Effector memory CD8-positive, alpha-beta T cell (primary cell): ENCODE data around the gene IFFO2.

Experiments used
- ATAC-seq: fragments of 150-1000 bp; cut with Tn5 transposase; replicated peaks from 2 replicates; pipeline ENCODE4 v1.10.0; 2021; ENCODE audit warnings: mild to moderate bottlenecking, moderate library complexity
- DNase-seq, 3 experiments: peaks; one replicate each; pipeline ENCODE4 v3.0.0; 2021
- H3K27ac Mint-ChIP-seq, 2 donors: one replicate each; pipeline ENCODE4 v1.8.0; 2022; ENCODE audit warnings: mild to moderate bottlenecking in 2 of 2, mixed read lengths in 2 of 2, moderate library complexity in 2 of 2
- H3K27me3 Mint-ChIP-seq, 2 donors: one replicate each; pipeline ENCODE4 v1.8.0; 2022; ENCODE audit warnings: mixed read lengths in 2 of 2
- H3K36me3 Mint-ChIP-seq: one replicate; pipeline ENCODE4 v1.8.0; 2022; ENCODE audit warnings: mild to moderate bottlenecking, moderate library complexity, mixed read lengths; ENCODE audit not compliant: insufficient read depth
- H3K4me1 Mint-ChIP-seq, 2 donors: one replicate each; pipeline ENCODE4 v1.8.0; 2022; ENCODE audit warnings: low read depth in 2 of 2, mixed read lengths in 2 of 2
- H3K4me3 Mint-ChIP-seq, 2 donors: one replicate each; pipeline ENCODE4 v1.8.0; 2022; ENCODE audit warnings: mild to moderate bottlenecking in 2 of 2, mixed read lengths in 2 of 2, moderate library complexity in 2 of 2
- H3K9me3 Mint-ChIP-seq, 2 donors: one replicate each; pipeline ENCODE4 v1.8.0; 2022; ENCODE audit warnings: mixed read lengths in 2 of 2

IFFO2 gene

DNA sequence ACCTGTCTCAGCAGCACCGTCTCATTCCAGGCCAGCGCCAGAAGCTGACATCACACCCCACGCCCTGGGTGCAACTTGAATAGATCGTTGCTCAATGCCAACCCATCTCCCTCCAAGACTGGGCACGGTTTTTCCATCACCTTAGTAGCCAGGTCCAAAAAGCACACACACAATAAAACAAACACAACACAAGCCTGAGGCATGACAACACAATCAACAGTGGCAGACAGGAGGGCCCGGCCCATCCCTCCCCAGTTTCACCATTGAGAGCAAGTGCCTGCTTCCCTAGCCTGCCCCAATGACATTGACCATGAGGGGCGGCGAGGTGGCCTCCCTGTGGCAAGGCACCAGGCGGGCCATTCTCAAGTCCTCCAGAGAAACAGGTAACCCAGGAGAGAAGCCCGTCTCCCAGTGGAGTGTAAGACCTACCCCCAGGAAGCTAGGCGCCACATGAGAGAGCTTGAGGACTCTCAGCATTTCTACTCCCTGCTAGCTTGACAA lies 2.7 kb downstream of the IFFO2 start:
- peaks cover 67 to 73% of the 10 kb centered on the region in 2 donors for H3K4me1 Mint-ChIP-seq
- H3K36me3 Mint-ChIP-seq, result peaks cover 81% of the 10 kb centered on the region
- no peaks in the 10 kb centered on the region for H3K27me3 Mint-ChIP-seq
- no peaks in the 10 kb centered on the region for H3K9me3 Mint-ChIP-seq
- peak overlapping the region; percentile 100 for H3K27ac Mint-ChIP-seq
- H3K4me3 Mint-ChIP-seq, result peak overlapping the region; percentile 86 to 91
- no peak for ATAC-seq
- DNase-seq, result no peak

DNA sequence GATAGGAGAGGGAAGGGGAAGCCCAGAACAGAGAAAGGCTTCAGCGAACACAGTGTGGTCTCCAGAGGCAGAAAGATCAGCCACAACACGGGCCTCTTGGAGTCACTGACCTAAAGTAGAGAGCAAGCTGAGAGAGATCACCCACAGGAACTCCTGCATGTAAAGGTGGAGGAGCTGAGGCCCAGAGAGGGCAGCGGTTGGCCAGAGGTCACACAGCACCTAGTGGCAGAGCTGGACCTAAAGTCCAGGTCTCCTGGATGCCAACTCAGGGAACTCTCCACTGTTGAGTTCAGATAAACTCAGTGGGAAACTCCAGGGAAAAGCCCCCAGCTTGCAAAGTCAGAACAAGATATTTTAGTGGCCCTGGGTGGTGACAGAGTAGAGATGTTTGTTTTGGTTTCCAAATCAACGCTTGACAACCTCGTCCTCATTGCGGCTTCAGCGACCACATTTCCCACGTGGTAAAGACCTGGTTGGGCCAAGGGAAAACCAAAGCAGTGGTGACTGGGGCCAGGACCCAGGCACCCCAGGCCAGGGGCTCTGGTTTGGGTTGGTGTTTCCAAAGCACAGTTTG lies 4.6 kb downstream of the IFFO2 start:
- Mint-ChIP-seq H3K4me3 (peak overlapping the region; percentile 86 to 91), H3K4me1 (peaks cover 74 to 77% of the 10 kb centered on the region in 2 donors), H3K36me3 (peaks cover 94% of the 10 kb centered on the region), H3K9me3 (no peaks in the 10 kb centered on the region), H3K27ac (peak overlapping the region; percentile 100), H3K27me3 (no peaks in the 10 kb centered on the region)
- DNase-seq, result peak; percentile 82 to 83 (median 82)
- peak; percentile 53 for ATAC-seq

DNA sequence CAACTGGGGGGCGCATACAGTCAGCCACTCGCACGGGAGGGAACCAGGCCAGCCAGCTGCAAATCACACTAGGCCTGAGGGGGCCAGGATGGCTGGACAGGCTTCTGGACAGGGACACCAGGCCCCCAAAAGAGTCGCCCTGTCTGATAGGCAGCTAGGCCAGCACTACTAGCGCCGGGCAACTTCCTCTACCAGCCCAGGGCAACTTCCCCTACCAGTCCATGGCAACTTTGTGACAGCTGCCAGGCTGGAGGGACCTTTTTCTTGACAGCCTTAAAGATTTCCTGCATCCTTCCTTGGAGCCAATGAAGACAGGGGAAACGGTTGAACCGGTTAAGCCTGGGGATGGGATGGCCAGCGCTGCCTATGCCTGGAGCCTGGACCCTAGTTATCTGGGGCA lies 5.1 kb downstream of the IFFO2 start:
- peaks cover 93% of the 10 kb centered on the region for H3K36me3 Mint-ChIP-seq
- DNase-seq (peak in 1 of 3 experiments; percentile 33), ATAC-seq (peak; percentile 1)
- no peaks in the 10 kb centered on the region for H3K27me3 Mint-ChIP-seq
- H3K9me3 Mint-ChIP-seq, result no peaks in the 10 kb centered on the region
- peaks cover 79 to 81% of the 10 kb centered on the region in 2 donors for H3K4me1 Mint-ChIP-seq
- H3K27ac Mint-ChIP-seq, result peak overlapping the region; percentile 100
- H3K4me3 Mint-ChIP-seq, result peak overlapping the region; percentile 86 to 91

- no peak for ATAC-seq
Measured at GRCh38 chr1:18950401-18951026, 6.0 kb downstream of the IFFO2 start.

GRCh38 chr1:18949686-18950400 lies 6.6 kb downstream of the IFFO2 start:
- Mint-ChIP-seq H3K27ac (peak overlapping the region; percentile 100), H3K9me3 (no peaks in the 10 kb centered on the region), H3K4me1 (peaks cover 87 to 88% of the 10 kb centered on the region in 2 donors), H3K27me3 (no peaks in the 10 kb centered on the region), H3K36me3 (peaks cover 96% of the 10 kb centered on the region), H3K4me3 (peak overlapping the region; percentile 86 to 91)
- DNase-seq, result no peak
- no peak for ATAC-seq

More at GRCh38 chr1:18950401-18951026, 6.0 kb downstream of the IFFO2 start:
- DNase-seq, result no peak
- peak overlapping the region; percentile 100 for H3K27ac Mint-ChIP-seq
- H3K36me3 Mint-ChIP-seq, result peaks cover 97% of the 10 kb centered on the region
- H3K4me1 Mint-ChIP-seq, result peaks cover 85 to 86% of the 10 kb centered on the region in 2 donors
- no peaks in the 10 kb centered on the region for H3K9me3 Mint-ChIP-seq
- peak overlapping the region; percentile 86 to 91 for H3K4me3 Mint-ChIP-seq
- no peaks in the 10 kb centered on the region for H3K27me3 Mint-ChIP-seq

- ATAC-seq, result no peak
- Mint-ChIP-seq H3K27me3 (no peaks in the 10 kb centered on the region), H3K4me1 (peaks cover 86% of the 10 kb centered on the region in 2 donors), H3K9me3 (no peaks in the 10 kb centered on the region), H3K36me3 (peaks cover 94% of the 10 kb centered on the region), H3K4me3 (peak overlapping the region; percentile 86 to 91), H3K27ac (peak overlapping the region; percentile 100)
- no peak for DNase-seq
Measured at GRCh38 chr1:18948913-18949685, 7.4 kb downstream of the IFFO2 start.

DNA sequence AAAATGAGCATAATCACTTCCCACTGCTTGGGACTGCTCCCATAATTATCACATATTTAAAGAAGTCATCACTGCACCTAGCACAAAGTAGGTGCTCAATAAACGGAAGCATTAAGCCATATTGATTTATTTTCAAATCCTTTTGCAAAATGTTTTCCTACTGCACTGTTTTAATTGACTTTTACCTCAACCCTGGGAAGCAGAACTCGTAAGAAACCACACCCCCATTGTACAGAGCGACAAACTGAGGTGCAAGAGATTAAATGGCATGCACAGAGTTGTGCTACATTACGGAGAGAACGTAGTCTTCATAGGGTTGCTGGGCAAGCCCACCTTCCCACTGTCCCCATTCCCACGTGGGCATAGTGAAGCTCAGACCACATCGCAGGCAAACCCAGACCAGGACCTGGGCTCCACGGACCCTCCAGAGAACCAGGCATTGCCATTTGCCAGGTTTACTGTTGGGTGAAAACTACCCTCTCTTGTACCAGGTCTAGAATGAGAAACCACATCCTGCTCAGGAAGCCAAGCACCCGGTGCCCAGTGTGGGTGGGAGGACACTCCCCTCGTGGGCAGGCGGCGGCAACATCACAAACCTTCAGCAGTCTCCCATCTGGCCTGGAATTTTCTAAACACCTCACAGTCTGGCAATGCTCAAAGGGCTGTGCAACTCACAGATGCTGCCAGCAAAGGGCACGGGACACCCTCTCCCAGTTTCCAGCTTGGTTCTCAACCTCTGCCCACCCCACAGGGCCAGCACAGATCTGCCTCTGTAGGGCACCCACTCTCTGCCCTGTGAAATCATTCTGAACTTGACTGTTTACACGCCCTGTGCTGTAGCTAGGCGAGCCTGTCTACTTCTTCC lies 8.2 kb downstream of the IFFO2 start:
- peak; percentile 60 to 73 (median 73) for DNase-seq
- Mint-ChIP-seq H3K27me3 (no peaks in the 10 kb centered on the region), H3K4me3 (peak overlapping the region; percentile 86 to 91), H3K27ac (peak overlapping the region; percentile 100), H3K36me3 (peaks cover 94% of the 10 kb centered on the region), H3K4me1 (peaks cover 86% of the 10 kb centered on the region in 2 donors), H3K9me3 (no peaks in the 10 kb centered on the region)
- peak; percentile 64 for ATAC-seq

DNA sequence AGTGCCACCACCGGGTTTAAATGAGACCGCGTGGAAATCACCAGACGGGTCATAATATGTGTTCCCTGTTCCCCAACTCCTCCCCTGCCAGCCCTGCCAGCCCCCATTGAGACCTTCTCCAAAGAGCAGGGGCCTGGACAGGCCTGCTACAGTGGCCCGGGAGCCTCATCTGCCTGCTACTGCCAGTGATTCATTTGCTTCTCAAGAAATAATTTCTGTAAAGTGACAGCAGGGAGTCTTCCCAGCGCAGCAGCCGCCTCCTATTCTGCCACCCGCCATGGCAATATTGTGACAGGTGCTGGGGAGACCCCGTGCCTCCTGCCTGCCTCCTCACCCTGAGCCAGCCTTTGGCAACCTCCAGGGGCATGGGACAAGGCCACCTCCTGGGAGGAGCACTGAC lies 8.9 kb downstream of the IFFO2 start:
- ATAC-seq, result no peak
- H3K36me3 Mint-ChIP-seq, result peaks cover 92% of the 10 kb centered on the region
- no peak for DNase-seq
- H3K4me1 Mint-ChIP-seq, result peaks cover 80 to 81% of the 10 kb centered on the region in 2 donors
- peak overlapping the region; percentile 100 for H3K27ac Mint-ChIP-seq
- no peaks in the 10 kb centered on the region for H3K27me3 Mint-ChIP-seq
- peak overlapping the region; percentile 86 to 91 for H3K4me3 Mint-ChIP-seq
- H3K9me3 Mint-ChIP-seq, result no peaks in the 10 kb centered on the region

GRCh38 chr1:18946550-18947381 lies 9.7 kb downstream of the IFFO2 start:
- Mint-ChIP-seq H3K9me3 (no peaks in the 10 kb centered on the region), H3K27me3 (no peaks in the 10 kb centered on the region), H3K4me1 (peaks cover 72 to 79% of the 10 kb centered on the region in 2 donors), H3K27ac (peak overlapping the region; percentile 100), H3K4me3 (peak overlapping the region; percentile 86 to 91), H3K36me3 (peaks cover 90% of the 10 kb centered on the region)
- no peak for DNase-seq
- ATAC-seq, result no peak

GRCh38 chr1:18945401-18945849 lies 11.1 kb downstream of the IFFO2 start:
- peak overlapping the region; percentile 52 to 63 for H3K4me3 Mint-ChIP-seq
- no peaks in the 10 kb centered on the region for H3K27me3 Mint-ChIP-seq
- H3K27ac Mint-ChIP-seq, result peak overlapping the region; percentile 87 to 100
- no peak for DNase-seq
- H3K4me1 Mint-ChIP-seq, result peaks cover 74 to 83% of the 10 kb centered on the region in 2 donors
- no peaks in the 10 kb centered on the region for H3K9me3 Mint-ChIP-seq
- no peak for ATAC-seq
- peaks cover 82% of the 10 kb centered on the region for H3K36me3 Mint-ChIP-seq

- ATAC-seq (no peak), DNase-seq (no peak)
- H3K27me3 Mint-ChIP-seq, result no peaks in the 10 kb centered on the region
- H3K4me3 Mint-ChIP-seq, result peak overlapping the region; percentile 52 to 63
- peaks cover 74 to 82% of the 10 kb centered on the region in 2 donors for H3K4me1 Mint-ChIP-seq
- H3K27ac Mint-ChIP-seq, result peak overlapping the region; percentile 87 to 100
- H3K9me3 Mint-ChIP-seq, result no peaks in the 10 kb centered on the region
- peaks cover 82% of the 10 kb centered on the region for H3K36me3 Mint-ChIP-seq
Measured at GRCh38 chr1:18944810-18945209, 11.7 kb downstream of the IFFO2 start.
